GM12891 (cell line): ENCODE data around the gene UBE2E3.

Experiments used
- POLR2A ChIP-seq: IDR thresholded peaks from 2 replicates; pipeline ENCODE4 v1.6.1; 2011; ENCODE audit warnings: low read depth, low read length, control low read depth
- POLR2AphosphoS5 ChIP-seq: IDR thresholded peaks from 2 replicates; pipeline ENCODE4 v1.6.1; 2011; ENCODE audit warnings: low read depth, low read length, control low read depth
- POU2F2 ChIP-seq: IDR thresholded peaks from 2 replicates; pipeline ENCODE4 v1.6.1; 2011; ENCODE audit warnings: low read depth, mild to moderate bottlenecking, control low read depth, low read length, moderate library complexity
- SPI1 ChIP-seq: IDR thresholded peaks from 2 replicates; pipeline ENCODE4 v1.6.1; 2011; ENCODE audit warnings: low read depth, low read length, control low read depth
- TAF1 ChIP-seq: IDR thresholded peaks from 2 replicates; pipeline ENCODE4 v1.6.1; 2011; ENCODE audit warnings: low read depth, low read length, control low read depth

GRCh38 chr2:180991361-180991760 lies 11.0 kb downstream of the UBE2E3 start:
- TF ChIP-seq TAF1 (no peak), POLR2AphosphoS5 (no peak), POLR2A (no peak), SPI1 (no peak), POU2F2 (no peak)
